SK-N-SH treated with all-trans-retinoic acid at 6 μM for 48 hours (cell line): ENCODE results near the gene GALNTL6.

ENCODE experiments used
- ARNTL ChIP-seq: fragments of 450-650 bp; formaldehyde crosslinking; IDR thresholded peaks from 2 replicates; pipeline ENCODE4 v1.5.0; 2020; ENCODE audit warnings: low read depth, mild to moderate bottlenecking, moderate library complexity, borderline replicate concordance
- SNAI2 ChIP-seq: fragments of 250-450 bp; sonication (Bioruptor Pico); IDR thresholded peaks from 2 replicates; pipeline ENCODE4 v1.5.0; 2020; ENCODE audit warnings: mild to moderate bottlenecking, moderate library complexity
- TOX ChIP-seq: fragments of 250-450 bp; sonication (Bioruptor Pico); IDR thresholded peaks from 2 replicates; pipeline ENCODE4 v1.8.0; 2021; ENCODE audit warnings: mild to moderate bottlenecking, moderate library complexity, borderline replicate concordance
- TF ChIP-seq, protein P1 (sequence below): fragments of 250-450 bp; sonication (Bioruptor Pico); IDR thresholded peaks from 2 replicates; pipeline ENCODE4 v1.5.1; 2020; ENCODE audit warnings: low read depth, mild to moderate bottlenecking, moderate library complexity
- TF ChIP-seq, protein P2 (sequence below): fragments of 250-450 bp; sonication (Bioruptor Pico); IDR thresholded peaks from 2 replicates; pipeline ENCODE4 v1.5.1; 2021; ENCODE audit warnings: mild to moderate bottlenecking, moderate library complexity
- TF ChIP-seq, protein P3 (sequence below): fragments of 250-450 bp; sonication (Bioruptor Pico); IDR thresholded peaks from 2 replicates; pipeline ENCODE4 v1.5.0; 2020; ENCODE audit warnings: mild to moderate bottlenecking, moderate library complexity

DNA sequence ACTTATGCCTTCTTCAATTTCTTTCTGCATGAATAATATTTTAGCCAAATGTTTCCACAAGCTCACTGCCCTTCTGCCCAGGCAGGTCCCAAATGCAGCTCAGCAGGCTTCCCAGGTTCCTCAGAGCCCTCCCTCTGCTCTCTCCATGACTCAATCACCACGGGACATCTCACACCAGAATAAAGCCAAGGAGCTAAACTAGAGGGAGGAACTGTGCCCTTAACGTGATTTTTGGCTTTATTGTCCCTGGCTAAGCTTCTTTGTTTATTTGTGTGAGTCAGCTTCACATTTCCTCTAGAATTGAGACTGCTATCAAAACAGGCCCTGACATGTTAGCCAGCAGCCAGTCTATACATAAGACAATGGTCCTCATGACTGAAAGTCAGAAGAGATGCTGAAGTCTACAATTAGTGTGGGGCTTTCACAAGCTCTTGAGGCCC, 1169.0 kb downstream of the GALNTL6 start:
- TF ChIP-seq, protein P1, sequence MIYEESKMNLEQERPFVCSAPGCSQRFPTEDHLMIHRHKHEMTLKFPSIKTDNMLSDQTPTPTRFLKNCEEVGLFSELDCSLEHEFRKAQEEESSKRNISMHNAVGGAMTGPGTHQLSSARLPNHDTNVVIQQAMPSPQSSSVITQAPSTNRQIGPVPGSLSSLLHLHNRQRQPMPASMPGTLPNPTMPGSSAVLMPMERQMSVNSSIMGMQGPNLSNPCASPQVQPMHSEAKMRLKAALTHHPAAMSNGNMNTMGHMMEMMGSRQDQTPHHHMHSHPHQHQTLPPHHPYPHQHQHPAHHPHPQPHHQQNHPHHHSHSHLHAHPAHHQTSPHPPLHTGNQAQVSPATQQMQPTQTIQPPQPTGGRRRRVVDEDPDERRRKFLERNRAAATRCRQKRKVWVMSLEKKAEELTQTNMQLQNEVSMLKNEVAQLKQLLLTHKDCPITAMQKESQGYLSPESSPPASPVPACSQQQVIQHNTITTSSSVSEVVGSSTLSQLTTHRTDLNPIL (CRISPR knock-in tag) = no peak
- TF ChIP-seq TOX (CRISPR knock-in tag) (no peak), SNAI2 (CRISPR knock-in tag) (no peak), ARNTL (CRISPR knock-in tag) (no peak)
- TF ChIP-seq, protein P2, sequence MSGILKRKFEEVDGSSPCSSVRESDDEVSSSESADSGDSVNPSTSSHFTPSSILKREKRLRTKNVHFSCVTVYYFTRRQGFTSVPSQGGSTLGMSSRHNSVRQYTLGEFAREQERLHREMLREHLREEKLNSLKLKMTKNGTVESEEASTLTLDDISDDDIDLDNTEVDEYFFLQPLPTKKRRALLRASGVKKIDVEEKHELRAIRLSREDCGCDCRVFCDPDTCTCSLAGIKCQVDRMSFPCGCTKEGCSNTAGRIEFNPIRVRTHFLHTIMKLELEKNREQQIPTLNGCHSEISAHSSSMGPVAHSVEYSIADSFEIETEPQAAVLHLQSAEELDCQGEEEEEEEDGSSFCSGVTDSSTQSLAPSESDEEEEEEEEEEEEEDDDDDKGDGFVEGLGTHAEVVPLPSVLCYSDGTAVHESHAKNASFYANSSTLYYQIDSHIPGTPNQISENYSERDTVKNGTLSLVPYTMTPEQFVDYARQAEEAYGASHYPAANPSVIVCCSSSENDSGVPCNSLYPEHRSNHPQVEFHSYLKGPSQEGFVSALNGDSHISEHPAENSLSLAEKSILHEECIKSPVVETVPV (CRISPR knock-in tag) = no peak
- TF ChIP-seq, protein P3, sequence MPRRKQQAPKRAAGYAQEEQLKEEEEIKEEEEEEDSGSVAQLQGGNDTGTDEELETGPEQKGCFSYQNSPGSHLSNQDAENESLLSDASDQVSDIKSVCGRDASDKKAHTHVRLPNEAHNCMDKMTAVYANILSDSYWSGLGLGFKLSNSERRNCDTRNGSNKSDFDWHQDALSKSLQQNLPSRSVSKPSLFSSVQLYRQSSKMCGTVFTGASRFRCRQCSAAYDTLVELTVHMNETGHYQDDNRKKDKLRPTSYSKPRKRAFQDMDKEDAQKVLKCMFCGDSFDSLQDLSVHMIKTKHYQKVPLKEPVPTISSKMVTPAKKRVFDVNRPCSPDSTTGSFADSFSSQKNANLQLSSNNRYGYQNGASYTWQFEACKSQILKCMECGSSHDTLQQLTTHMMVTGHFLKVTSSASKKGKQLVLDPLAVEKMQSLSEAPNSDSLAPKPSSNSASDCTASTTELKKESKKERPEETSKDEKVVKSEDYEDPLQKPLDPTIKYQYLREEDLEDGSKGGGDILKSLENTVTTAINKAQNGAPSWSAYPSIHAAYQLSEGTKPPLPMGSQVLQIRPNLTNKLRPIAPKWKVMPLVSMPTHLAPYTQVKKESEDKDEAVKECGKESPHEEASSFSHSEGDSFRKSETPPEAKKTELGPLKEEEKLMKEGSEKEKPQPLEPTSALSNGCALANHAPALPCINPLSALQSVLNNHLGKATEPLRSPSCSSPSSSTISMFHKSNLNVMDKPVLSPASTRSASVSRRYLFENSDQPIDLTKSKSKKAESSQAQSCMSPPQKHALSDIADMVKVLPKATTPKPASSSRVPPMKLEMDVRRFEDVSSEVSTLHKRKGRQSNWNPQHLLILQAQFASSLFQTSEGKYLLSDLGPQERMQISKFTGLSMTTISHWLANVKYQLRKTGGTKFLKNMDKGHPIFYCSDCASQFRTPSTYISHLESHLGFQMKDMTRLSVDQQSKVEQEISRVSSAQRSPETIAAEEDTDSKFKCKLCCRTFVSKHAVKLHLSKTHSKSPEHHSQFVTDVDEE (CRISPR knock-in tag) = no peak
